Neural progenitor cell (in vitro differentiated cells): ENCODE results near the gene RND1. TPM values are rescaled to one million over a fixed set of nuclear protein-coding genes. Genes with fewer than 3 reads are reported as not detected.
A peak's percentile ranks its signal among the peaks of the same experiment; 100 is the strongest.
"Not testable (repeated sequence)": the region's sequence is repeated elsewhere in the genome, so short reads cannot be mapped to it uniquely, and the experiment has no call there.

Experiments used
- DNase-seq: peaks from one replicate; pipeline ENCODE4 v3.0.0-alpha.2; 2016; ENCODE audit warnings: low spot score
- H2AFZ ChIP-seq: fragments of 200-600 bp; sonication (generic); replicated peaks from 2 replicates; pipeline ENCODE4 v1.6.1; 2016; ENCODE audit warnings: antibody characterized with exemption
- H3F3A ChIP-seq: fragments of 200-600 bp; sonication (generic); 2 replicates; pipeline ENCODE4 v1.6.1; 2016; ENCODE audit warnings: antibody characterized with exemption, low read depth
- H3K27ac ChIP-seq: fragments of 200-600 bp; sonication (generic); 2 replicates; pipeline ENCODE4 v1.5.1; 2016; ENCODE audit warnings: mild to moderate bottlenecking
- H3K27me3 ChIP-seq: fragments of 200-600 bp; sonication (generic); 2 replicates; pipeline ENCODE4 v1.6.1; 2016; ENCODE audit warnings: mild to moderate bottlenecking, moderate library complexity
- H3K36me3 ChIP-seq: fragments of 200-600 bp; sonication (generic); 2 replicates; pipeline ENCODE4 v1.5.1; 2016
- H3K4me1 ChIP-seq: fragments of 200-600 bp; sonication (generic); 2 replicates; pipeline ENCODE4 v1.6.1; 2016; ENCODE audit warnings: mixed run types
- H3K4me2 ChIP-seq: fragments of 200-600 bp; sonication (generic); 2 replicates; pipeline ENCODE4 v1.6.1; 2016
- H3K4me3 ChIP-seq: fragments of 200-600 bp; sonication (generic); 2 replicates; pipeline ENCODE4 v1.5.1; 2016
- H3K79me2 ChIP-seq: fragments of 200-600 bp; sonication (generic); 2 replicates; pipeline ENCODE4 v1.6.1; 2016; ENCODE audit warnings: low read depth
- H3K9ac ChIP-seq: fragments of 200-600 bp; sonication (generic); 2 replicates; pipeline ENCODE4 v1.6.1; 2016
- H3K9me3 ChIP-seq: fragments of 200-600 bp; sonication (generic); 2 replicates; pipeline ENCODE4 v1.5.1; 2016; ENCODE audit warnings: low read depth
- H4K20me1 ChIP-seq: fragments of 200-600 bp; sonication (generic); 2 replicates; pipeline ENCODE4 v1.6.1; 2016; ENCODE audit warnings: low read depth
- H3K27ac Mint-ChIP-seq: 3 replicates; pipeline ENCODE4 v1.8.0; 2021; ENCODE audit warnings: mixed read lengths
- H3K27me3 Mint-ChIP-seq: 2 replicates; pipeline ENCODE4 v1.8.0; 2022; ENCODE audit warnings: low read depth, mild to moderate bottlenecking, inconsistent platforms, moderate library complexity, mixed read lengths; ENCODE audit not compliant: insufficient read depth
- H3K36me3 Mint-ChIP-seq: 3 replicates; pipeline ENCODE4 v1.8.0; 2021; ENCODE audit warnings: mixed read lengths
- H3K4me1 Mint-ChIP-seq: 3 replicates; pipeline ENCODE4 v1.8.0; 2021; ENCODE audit warnings: mixed read lengths
- H3K4me3 Mint-ChIP-seq: 3 replicates; pipeline ENCODE4 v1.8.0; 2021; ENCODE audit warnings: mild to moderate bottlenecking, moderate library complexity, mixed read lengths
- H3K9me3 Mint-ChIP-seq: 3 replicates; pipeline ENCODE4 v1.8.0; 2020; ENCODE audit warnings: mixed read lengths
- CTCF ChIP-seq: fragments of 200-600 bp; sonication (generic); IDR thresholded peaks from 2 replicates; pipeline ENCODE4 v1.5.1; 2017; ENCODE audit warnings: antibody characterized with exemption, mild to moderate bottlenecking
- EZH2 ChIP-seq: fragments of 200-600 bp; sonication (generic); IDR thresholded peaks from 2 replicates; pipeline ENCODE4 v1.6.1; 2017; ENCODE audit warnings: antibody characterized with exemption, mild to moderate bottlenecking, moderate library complexity
- EZH2phosphoT487 ChIP-seq: fragments of 200-600 bp; sonication (generic); IDR thresholded peaks from 2 replicates; pipeline ENCODE4 v1.6.1; 2017; ENCODE audit warnings: antibody characterized with exemption
- total RNA-seq: library from RNA; depleted of rRNA; stranded (reverse); fragments of >200 nt; gene quantifications from 2 replicates; pipeline ENCODE4 v1.2.3, GENCODE V29; 2015; ENCODE audit warnings: low replicate concordance

Gene RND1
- total RNA-seq, 1 donor from 2014 or later, result 9.8 TPM

GRCh38 chr12:48851883-48852733, 13.6 kb downstream of the RND1 start, which contains the start of gene DDX23:
Gene DDX23, minus strand, starts transcription at chr12:48852163. Its CDS starts 6,381 bp downstream, at chr12:48845782.
- Mint-ChIP-seq H3K4me1 (peaks cover 28% of the 10 kb centered on the region), H3K4me3 (peak within 1 kb of the TSS; percentile 97), H3K27ac (peak within 1 kb of the TSS; percentile 95), H3K9me3 (no peaks in the 10 kb centered on the region), H3K27me3 (peaks cover 3% of the 10 kb centered on the region), H3K36me3 (peaks cover 5% of the 10 kb centered on the region)
- no peak within 1 kb of the TSS for H3K27ac ChIP-seq
- H3K4me1 ChIP-seq, result peaks cover 17% of the 10 kb centered on the region
- peak within 1 kb of the TSS; percentile 90 for H3K9ac ChIP-seq
- H2AFZ ChIP-seq, result peak within 1 kb of the TSS; percentile 39
- H3F3A ChIP-seq, result peaks cover 14% of the 10 kb centered on the region
- peak within 1 kb of the TSS; percentile 79 for H3K4me2 ChIP-seq
- peaks cover 48% of the 10 kb centered on the region for H3K79me2 ChIP-seq
- H3K9me3 ChIP-seq, result no peaks in the 10 kb centered on the region
- no peaks in the 10 kb centered on the region for H3K36me3 ChIP-seq
- no peaks in the 10 kb centered on the region for H3K27me3 ChIP-seq
- TF ChIP-seq EZH2phosphoT487 (no peak), EZH2 (peak; percentile 22), CTCF (no peak)
- peak within 1 kb of the TSS; percentile 95 for H3K4me3 ChIP-seq
- peak; percentile 98 for DNase-seq
- H4K20me1 ChIP-seq, result peaks cover 21% of the 10 kb centered on the region

GRCh38 chr12:48842021-48842420, 23.6 kb downstream of the RND1 start:
- Histone ChIP-seq H3K79me2 (peaks cover 14% of the 10 kb centered on the region), H4K20me1 (peaks cover 12% of the 10 kb centered on the region)
- H3K27me3 Mint-ChIP-seq, H3K27me3 ChIP-seq, H2AFZ ChIP-seq, H3K4me3 ChIP-seq, H3K9me3 ChIP-seq, H3F3A ChIP-seq, H3K9me3 Mint-ChIP-seq, H3K36me3 ChIP-seq, H3K27ac ChIP-seq, H3K4me1 Mint-ChIP-seq, DNase-seq, H3K4me1 ChIP-seq, H3K4me3 Mint-ChIP-seq, H3K9ac ChIP-seq, H3K4me2 ChIP-seq, H3K27ac Mint-ChIP-seq: not testable (repeated sequence)
- H3K36me3 Mint-ChIP-seq, result peaks cover 35% of the 10 kb centered on the region

GRCh38 chr12:48838048-48838447, 27.6 kb downstream of the RND1 start:
- Histone ChIP-seq H2AFZ (no peak overlapping the region), H3K9ac (no peak overlapping the region), H3K36me3 (peaks cover 11% of the 10 kb centered on the region), H3K27ac (no peak overlapping the region), H3K4me2 (no peak overlapping the region), H4K20me1 (no peaks in the 10 kb centered on the region), H3K27me3 (no peaks in the 10 kb centered on the region), H3K79me2 (no peaks in the 10 kb centered on the region), H3K4me1 (no peaks in the 10 kb centered on the region), H3K4me3 (no peak overlapping the region), H3F3A (no peaks in the 10 kb centered on the region), H3K9me3 (no peaks in the 10 kb centered on the region)
- Mint-ChIP-seq H3K36me3 (peaks cover 41% of the 10 kb centered on the region), H3K4me1 (no peaks in the 10 kb centered on the region), H3K27me3 (peaks cover 5% of the 10 kb centered on the region), H3K4me3 (no peak overlapping the region), H3K9me3 (no peaks in the 10 kb centered on the region), H3K27ac (no peak overlapping the region)
- no peak for TF ChIP-seq CTCF
- no peak for TF ChIP-seq EZH2phosphoT487
- TF ChIP-seq EZH2, result no peak
- DNase-seq, result no peak
